Fibroblast of skin of left biceps (primary cell): ENCODE results near the gene CLPX.
A peak's percentile ranks its signal among the peaks of the same experiment; 100 is the strongest.
"Not testable (repeated sequence)": the region's sequence is repeated elsewhere in the genome, so short reads cannot be mapped to it uniquely, and the experiment has no call there.

Experiments used
- DNase-seq, 2 experiments: peaks; one replicate each; pipeline ENCODE4 v3.0.0-alpha.2; 2013; ENCODE audit warnings: low read depth in 2 of 2

CLPX gene

DNA sequence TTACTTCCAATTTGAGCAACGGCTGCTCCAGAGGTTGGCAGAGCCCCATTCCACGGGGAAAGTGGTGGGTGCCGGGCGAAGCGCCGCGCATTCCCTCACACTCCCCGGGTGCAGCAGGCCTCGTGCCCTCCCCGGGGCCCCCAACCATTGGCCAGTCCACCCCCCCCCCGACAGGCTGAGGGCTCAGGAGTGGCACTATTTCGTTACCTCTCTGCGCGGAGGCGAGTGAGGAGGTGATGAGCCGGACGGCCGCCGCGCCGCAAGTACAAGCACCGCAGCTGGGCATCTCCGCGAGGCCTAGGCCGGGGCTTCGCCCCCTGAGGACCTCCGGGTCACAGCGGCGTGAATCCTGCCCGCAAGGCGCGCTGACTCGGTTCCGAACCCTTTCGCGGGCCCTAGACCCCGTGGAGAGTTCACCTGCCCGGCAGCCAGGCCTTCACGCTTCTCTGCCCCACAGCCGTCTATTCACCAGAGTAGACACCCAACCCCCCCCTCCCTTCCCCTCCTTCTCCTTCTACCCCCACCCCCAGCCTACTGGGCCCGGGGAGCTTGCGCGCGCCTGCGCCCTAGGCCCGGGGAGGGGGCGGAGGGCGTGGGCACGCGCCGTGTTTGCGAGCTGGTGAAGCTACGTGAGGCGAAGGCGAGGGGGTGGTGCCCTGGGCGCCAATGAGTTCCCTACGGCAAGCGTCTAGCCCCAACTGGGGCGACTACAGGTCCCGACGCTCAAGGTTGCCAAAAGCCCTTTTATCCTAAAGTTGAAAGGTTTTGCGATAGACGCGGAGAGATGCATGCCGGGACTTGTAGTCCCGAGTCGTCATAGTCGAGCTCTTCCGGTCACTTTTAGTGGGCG is at the start of gene CLPX:
TSS of gene CLPX (minus strand) at position 475 of the 850 bp plus-strand sequence. CDS start at position 286, 189 bp downstream.
- DNase-seq = peak; percentile 78 to 82

- DNase-seq = no peak
Measured at GRCh38 chr15:65233696-65234095, 48.6 kb upstream of the CLPX start.

- DNase-seq = no peak
Measured at GRCh38 chr15:65232520-65232919, 47.4 kb upstream of the CLPX start.

GRCh38 chr15:65231306-65231705 is 46.2 kb upstream of the CLPX start:
- no peak for DNase-seq

DNA sequence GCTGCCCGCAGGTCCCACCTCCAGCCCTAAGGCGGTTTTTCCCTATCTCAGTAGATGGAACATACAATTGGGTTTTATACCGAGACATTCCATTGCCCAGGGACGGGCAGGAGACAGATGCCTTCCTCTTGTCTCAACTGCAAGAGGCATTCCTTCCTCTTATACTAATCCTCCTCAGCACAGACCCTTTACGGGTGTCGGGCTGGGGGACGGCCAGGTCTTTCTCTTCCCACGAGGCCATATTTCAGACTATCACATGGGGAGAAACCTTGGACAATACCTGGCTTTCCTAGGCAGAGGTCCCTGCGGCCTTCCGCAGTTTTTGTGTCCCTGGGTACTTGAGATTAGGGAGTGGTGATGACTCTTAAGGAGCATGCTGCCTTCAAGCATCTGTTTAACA is 41.8 kb upstream of the CLPX start:
- DNase-seq = not testable (repeated sequence)

- no peak for DNase-seq
Measured at GRCh38 chr15:65226221-65226620, 41.1 kb upstream of the CLPX start.

DNA sequence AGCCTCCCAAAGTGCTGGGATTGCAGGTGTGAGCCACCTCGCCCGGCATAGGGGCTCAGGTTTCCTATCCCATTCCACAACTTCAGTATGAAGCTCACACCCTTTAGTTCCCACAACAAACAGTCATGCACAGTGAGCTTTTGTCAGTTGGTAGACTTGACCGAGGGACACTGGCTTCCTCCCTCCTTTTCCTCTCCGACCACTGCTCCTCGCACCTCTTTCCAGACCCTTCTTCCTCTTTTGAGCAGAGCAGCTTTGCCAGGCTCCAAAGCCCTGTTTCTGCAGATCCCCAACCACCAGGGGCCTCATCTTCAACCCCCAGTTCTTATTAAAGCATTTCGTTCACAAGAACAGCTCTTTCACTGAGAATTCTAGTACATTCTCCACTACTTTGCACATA is 38.9 kb upstream of the CLPX start:
- DNase-seq = no peak

DNA sequence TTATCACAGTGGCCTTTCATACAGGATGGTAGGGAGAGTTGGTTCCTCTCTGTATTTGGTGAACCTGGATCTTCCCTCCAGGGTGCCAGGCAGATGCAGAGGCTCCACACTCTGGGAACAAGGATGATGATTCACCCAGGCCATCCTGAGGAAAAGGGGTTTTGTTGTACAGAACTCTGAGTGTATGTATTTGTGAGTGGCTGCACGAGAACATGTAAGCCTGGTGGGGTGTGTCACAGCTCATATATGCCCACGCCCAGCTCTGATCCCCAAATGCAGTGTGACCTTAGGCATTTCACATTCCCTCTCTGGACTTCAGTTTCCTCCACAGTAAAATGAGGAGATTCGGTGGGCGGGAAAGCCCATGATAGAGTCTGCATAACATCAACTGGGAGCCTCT is 37.7 kb upstream of the CLPX start:
- DNase-seq = no peak

GRCh38 chr15:65221697-65222096 is 36.6 kb upstream of the CLPX start:
- no peak for DNase-seq

DNA sequence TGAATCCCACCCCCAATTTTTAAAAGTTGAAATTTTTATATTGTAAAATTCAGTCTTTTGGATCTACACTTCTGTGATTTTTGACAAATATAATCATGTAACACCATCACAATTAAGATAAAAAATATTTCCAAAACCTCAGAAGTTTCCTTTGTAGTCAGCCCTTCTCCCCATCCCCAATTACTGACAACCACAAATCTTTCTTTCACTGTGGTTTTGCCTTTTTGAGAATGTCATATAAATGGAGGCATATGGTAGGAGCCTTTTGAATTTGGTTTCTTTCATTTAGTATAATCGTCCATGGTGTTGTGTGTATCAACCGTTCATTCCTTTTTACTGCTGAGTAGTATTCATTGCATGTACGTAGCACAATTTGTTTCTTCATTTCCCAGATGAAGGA is 34.0 kb upstream of the CLPX start:
- no peak for DNase-seq

DNA sequence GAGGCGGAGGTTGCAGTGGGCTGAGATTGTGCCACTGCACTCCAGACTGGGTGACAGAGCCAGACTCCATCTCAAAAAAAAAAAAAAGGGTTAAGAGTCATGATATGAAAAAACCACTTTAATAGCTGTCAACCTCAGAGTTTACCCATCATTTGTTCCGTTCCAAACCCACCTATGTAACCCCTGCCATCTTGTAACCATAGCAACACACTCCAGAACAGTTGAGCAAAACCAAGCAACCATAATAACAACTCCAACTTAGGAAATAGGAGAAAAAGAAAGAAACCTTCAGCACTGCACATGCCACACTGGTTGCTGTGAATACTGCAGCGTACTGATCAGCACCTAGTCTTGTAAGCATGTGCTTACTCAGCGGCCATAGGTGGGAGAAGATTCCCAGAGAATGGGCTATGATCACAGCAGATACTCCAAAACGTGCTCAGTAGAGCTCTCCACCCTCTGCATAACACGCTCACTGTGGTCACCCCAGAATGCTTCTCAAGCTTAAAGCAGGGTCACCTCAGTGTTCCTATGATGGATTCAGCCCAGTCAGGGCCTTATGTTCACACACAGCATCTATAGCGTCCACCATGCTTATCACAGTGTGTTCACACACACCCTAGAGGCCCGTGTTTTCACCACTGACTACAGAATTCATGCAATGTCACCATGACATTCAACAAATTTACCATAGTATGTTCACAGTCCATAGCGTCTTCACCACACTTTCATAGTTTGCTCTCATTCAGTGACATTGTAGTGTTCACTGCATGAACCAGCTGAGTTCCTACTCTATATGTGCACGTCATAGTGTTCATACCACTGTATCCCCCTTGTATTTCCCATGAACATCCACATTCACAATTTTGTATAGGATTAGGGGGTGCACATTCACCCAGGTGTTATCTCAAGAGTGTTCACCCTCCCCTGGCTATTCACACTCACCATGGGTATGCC is 32.7 kb upstream of the CLPX start:
- DNase-seq = no peak

DNA sequence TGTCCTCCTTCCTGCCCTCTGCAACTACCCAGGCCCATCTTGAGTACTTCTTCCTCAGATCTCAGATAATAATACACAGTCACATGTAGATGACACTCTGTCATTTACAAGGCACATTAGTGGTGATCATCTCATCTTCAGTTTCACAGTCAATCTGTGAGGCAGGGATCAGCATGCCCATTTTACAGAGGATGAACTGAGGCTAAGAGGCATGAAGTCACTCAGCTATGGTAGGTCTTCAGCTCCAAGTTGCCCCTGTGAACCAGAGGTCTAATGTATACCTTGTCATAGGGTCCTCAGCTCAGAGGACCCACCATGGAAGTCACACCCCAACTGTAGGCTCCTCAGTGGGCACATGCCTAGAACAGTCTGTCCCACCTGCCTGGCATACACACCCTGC is 30.4 kb upstream of the CLPX start:
- no peak for DNase-seq

GRCh38 chr15:65214010-65214409 is 28.9 kb upstream of the CLPX start:
- no peak for DNase-seq

DNA sequence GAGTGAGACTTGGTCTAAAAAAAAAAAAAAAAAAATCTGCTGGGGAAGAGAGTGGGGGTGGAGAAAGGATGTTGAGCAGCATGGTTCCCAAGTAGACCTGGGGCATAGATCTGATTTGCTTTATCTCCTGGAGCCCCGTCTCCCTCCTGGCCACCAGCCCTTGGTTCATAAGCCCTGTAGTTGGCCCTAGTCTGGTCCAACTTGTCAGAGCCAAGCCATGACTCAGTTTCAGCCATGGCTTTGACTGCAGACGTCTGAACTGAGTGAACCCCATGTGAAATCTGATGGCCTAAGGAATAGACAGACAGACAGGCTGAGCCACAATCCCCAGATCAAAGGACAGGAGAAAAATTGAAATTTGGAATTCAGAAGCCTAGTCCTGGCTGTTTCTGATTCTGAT is 28.1 kb upstream of the CLPX start:
- DNase-seq = no peak

- no peak for DNase-seq
Measured at GRCh38 chr15:65212097-65212496, 27.0 kb upstream of the CLPX start.

GRCh38 chr15:65211482-65211982 is 26.4 kb upstream of the CLPX start:
- DNase-seq = peak; percentile 5 to 14

- DNase-seq = no peak
Measured at GRCh38 chr15:65210770-65211481, 25.8 kb upstream of the CLPX start, which contains the start of gene CILP. Gene CILP (minus strand): TSS chr15:65211473. CDS start chr15:65209755, 1,718 bp downstream.

DNA sequence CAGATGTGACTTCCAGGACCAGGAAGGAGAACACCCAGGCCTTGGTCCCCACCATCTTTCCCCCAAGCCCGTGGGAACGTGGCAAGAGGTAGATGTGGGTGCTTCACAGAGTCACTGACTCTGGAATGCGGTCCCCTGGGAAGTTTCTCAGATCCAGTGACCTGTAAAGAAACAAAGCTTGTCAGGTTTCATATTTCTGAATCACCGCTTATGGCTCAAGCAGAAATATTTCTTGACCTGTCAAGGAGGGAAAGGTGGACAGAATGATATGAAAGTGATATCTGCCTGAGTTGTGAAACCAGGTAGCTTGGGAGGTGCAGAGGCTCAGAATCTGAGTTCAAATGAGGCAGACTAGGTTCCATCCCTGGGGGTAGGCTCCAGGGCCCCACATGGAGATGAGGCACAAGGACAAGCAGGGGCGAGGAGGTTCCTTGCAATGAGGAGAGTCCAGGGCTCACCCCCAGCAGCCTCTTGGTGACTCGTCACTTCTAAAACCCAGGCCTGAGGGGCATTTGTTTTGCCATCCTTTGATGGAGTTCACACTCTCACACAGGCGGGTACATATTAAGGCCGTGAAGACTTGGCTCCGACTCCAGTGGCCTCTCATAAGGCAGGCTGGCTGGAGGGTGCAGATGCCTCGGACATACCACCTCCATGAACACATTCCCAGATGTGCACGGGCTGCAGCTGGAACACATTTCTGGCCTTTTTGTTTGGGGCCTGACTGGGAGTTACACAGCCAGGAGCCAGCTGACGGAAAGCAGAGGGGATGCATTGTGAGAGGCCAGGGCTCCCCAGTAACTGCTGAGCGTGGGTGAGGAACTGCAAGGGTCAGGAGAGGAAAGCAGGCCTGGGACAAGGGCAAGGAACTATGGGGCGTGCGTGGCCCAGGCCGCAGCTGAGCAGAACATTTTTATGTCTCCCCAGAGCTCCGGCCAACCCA is 24.8 kb upstream of the CLPX start:
- no peak for DNase-seq

DNA sequence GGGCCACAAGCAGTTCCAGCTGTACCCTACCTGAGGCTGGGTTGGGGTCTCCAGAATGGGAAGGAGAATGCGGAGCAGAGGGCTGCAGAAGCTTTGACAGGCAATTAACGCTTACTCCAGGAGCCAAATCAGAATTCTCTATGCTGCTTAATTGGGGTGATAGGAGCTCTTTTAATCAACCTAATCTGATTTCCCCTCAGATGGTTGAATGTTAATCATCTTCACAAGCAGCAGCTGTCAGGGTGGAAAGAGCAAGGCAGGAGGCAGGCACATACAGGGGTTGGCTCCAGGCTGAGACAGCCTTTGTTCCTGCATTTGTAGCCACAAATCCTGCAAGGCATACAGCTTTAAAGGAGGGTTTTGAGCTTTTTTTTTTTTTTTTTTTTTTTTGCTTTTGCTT is 23.5 kb upstream of the CLPX start:
- no peak for DNase-seq

- no peak for DNase-seq
Measured at GRCh38 chr15:65207280-65207840, 22.2 kb upstream of the CLPX start.
